ENCODE data around the gene MRPS18A. TPM values are rescaled to one million over a fixed set of nuclear protein-coding genes. Genes with fewer than 3 reads are reported as not detected.

MRPS18A gene
- total and polyA plus RNA-seq, 4 donors, result 36.4 to 48.4 (median 38.5) TPM

- H3K36me3 ChIP-seq (ENCODE audit: control insufficient read depth in 4 of 4, insufficient read depth in 4 of 4, low read length in 4 of 4), result peaks cover 0 to 10% (median 0%) of the 10 kb centered on the region in 4 donors
- 9 to 10% methylated on average over 10 of the region's 10 CpGs for WGBS, 2 donors
- peak overlapping the region; percentile 77 to 82 for H3K27ac ChIP-seq (ENCODE audit: low read depth in 1 of 2, low read length in 1 of 2)
- DNase-seq, result no peak
- no peak for TF ChIP-seq CTCF (IDR thresholded peaks at IDR 0.05; ENCODE audit: control extremely low read depth, extremely low read depth)
- peaks cover 3 to 38% (median 14%) of the 10 kb centered on the region in 5 donors for H3K4me1 ChIP-seq (ENCODE audit: control insufficient read depth in 5 of 5, insufficient read depth in 5 of 5, low read length in 5 of 5)
- H3K9ac ChIP-seq (ENCODE audit: insufficient read depth in 1 of 2, low read length in 2 of 2), result peak overlapping the region; percentile 84 to 89
- no peaks in the 10 kb centered on the region for H3K9me3 ChIP-seq (ENCODE audit: control insufficient read depth in 4 of 4, insufficient read depth in 3 of 4, low read length in 3 of 4)
- ATAC-seq (ENCODE audit: insufficient read depth, low FRiP score), result no peak
- peak overlapping the region; percentile 83 for H3K4me3 ChIP-seq
- no peaks in the 10 kb centered on the region for H3K27me3 ChIP-seq (ENCODE audit: control insufficient read depth in 3 of 3, insufficient read depth in 3 of 3, low read length in 2 of 3)
These were observed 533 bp downstream of the MRPS18A start for GRCh38 chr6:43687079-43687436.

- H3K9me3 ChIP-seq (ENCODE audit: control insufficient read depth in 4 of 4, insufficient read depth in 3 of 4, low read length in 3 of 4), result no peaks in the 10 kb centered on the region
- no peak overlapping the region for H3K27ac ChIP-seq (ENCODE audit: low read depth in 1 of 2, low read length in 1 of 2)
- H3K4me3 ChIP-seq, result no peak overlapping the region
- ATAC-seq (ENCODE audit: insufficient read depth, low FRiP score), result no peak
- WGBS, 2 donors, result 74 to 76% methylated on average over 1 of the region's 1 CpG
- no peaks in the 10 kb centered on the region for H3K27me3 ChIP-seq (ENCODE audit: control insufficient read depth in 3 of 3, insufficient read depth in 3 of 3, low read length in 2 of 3)
- H3K36me3 ChIP-seq (ENCODE audit: control insufficient read depth in 4 of 4, insufficient read depth in 4 of 4, low read length in 4 of 4), result peaks cover 6 to 17% (median 13%) of the 10 kb centered on the region in 4 donors
- no peak for TF ChIP-seq CTCF (IDR thresholded peaks at IDR 0.05; ENCODE audit: control extremely low read depth, extremely low read depth)
- no peak overlapping the region for H3K9ac ChIP-seq (ENCODE audit: insufficient read depth in 1 of 2, low read length in 2 of 2)
- peak in 1 of 3 donors; percentile 11 for DNase-seq
- H3K4me1 ChIP-seq (ENCODE audit: control insufficient read depth in 5 of 5, insufficient read depth in 5 of 5, low read length in 5 of 5), result peaks cover 3 to 38% (median 16%) of the 10 kb centered on the region in 5 donors
These were observed 3.7 kb downstream of the MRPS18A start for GRCh38 chr6:43683708-43684455.

GRCh38 chr6:43682724-43683429, 4.7 kb downstream of the MRPS18A start:
- H3K27me3 ChIP-seq (ENCODE audit: control insufficient read depth in 3 of 3, insufficient read depth in 3 of 3, low read length in 2 of 3), result no peaks in the 10 kb centered on the region
- H3K4me3 ChIP-seq, result no peak overlapping the region
- TF ChIP-seq CTCF (IDR thresholded peaks at IDR 0.05; ENCODE audit: control extremely low read depth, extremely low read depth), result no peak
- no peak overlapping the region for H3K9ac ChIP-seq (ENCODE audit: insufficient read depth in 1 of 2, low read length in 2 of 2)
- H3K27ac ChIP-seq (ENCODE audit: low read depth in 1 of 2, low read length in 1 of 2), result no peak overlapping the region
- ATAC-seq (ENCODE audit: insufficient read depth, low FRiP score) (no peak), DNase-seq (peak in 1 of 3 donors; percentile 42)
- peaks cover 3 to 33% (median 13%) of the 10 kb centered on the region in 5 donors for H3K4me1 ChIP-seq (ENCODE audit: control insufficient read depth in 5 of 5, insufficient read depth in 5 of 5, low read length in 5 of 5)
- 66 to 77% methylated on average over 8 of the region's 8 CpGs for WGBS, 2 donors
- H3K9me3 ChIP-seq (ENCODE audit: control insufficient read depth in 4 of 4, insufficient read depth in 3 of 4, low read length in 3 of 4), result no peaks in the 10 kb centered on the region
- H3K36me3 ChIP-seq (ENCODE audit: control insufficient read depth in 4 of 4, insufficient read depth in 4 of 4, low read length in 4 of 4), result peaks cover 10 to 20% (median 18%) of the 10 kb centered on the region in 4 donors
